ENCODE results near the gene CEP97.

Gene CEP97

DNA sequence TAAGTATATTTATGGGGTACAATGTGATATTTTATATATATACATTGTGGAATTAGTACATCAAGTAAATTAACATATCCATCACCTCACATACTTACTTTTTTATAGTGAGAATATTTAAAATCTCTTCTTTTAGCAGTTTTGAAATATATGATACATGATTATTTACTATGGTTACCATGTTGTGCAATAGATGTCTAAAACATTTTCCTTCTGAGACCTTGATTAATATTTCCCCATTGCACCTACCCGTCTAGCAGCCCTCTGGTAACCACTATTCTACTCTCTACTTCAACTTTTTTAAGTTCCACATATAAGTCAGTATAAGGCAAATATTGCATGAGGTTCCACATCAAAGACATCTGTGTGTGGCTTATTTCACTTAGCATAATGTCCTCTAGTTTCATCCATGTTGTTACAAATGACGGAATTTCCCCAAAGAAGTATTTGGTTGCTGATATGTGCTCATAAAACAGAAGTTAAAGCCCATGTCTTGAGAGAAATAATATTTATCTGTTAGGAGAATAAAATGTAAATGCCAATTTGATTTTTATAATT is 95.3 kb downstream of the CEP97 start:
- no peak for DNase-seq
